SW480 (cell line): ENCODE results near the gene NIN.

Experiments used
- DNase-seq: peaks from one replicate; pipeline ENCODE4 v3.0.0-alpha.2; 2016; ENCODE audit warnings: low spot score

Gene NIN

DNA sequence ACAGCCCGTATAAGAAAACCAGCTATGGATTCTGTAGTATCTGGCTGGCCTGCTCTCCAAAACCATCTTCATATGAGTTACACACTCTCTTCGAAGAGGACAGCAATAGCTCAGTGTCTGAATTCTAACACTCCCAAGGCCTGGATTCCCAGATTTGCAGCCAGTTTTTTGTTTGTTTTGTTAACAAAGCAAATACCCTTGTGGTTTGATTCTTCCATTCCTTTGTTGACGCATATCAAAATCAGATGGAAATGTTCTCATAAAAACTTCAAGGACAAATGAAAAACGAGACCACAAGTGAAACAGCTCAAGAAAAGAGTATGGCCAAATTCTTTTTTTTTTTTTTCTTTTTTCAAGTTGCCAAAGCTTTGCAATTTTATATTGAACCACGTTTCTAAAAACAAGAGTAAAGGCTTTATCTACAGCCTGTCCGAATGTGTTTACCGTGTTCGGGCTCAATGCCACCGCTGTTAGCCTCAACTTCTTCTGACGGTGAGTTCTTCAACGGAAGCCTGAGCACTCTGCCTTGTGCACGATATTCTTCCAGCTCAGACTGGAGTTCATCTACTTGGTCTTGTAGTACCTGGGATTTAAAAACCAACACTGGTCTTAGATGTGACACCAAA is 67.5 kb downstream of the NIN start:
- DNase-seq: no peak

DNA sequence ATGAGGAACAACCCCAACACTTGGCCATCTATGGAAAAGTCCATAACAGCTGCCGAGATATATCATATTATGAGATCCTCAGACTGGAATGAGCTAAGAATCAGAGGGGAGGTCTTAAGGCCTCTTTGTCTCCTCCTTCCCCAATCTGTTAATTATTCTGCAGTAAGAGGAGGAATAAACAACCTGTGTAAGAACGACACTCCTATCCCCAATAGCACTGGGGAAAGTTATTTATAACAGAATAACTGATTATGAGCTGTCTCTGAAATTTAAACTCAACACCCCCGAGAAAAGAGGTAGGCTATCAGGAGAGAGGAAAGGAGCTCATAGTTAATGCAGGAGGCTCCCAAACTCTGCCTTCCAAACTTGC is 68.0 kb downstream of the NIN start:
- DNase-seq: no peak

- DNase-seq: no peak
Observed at GRCh38 chr14:50762001-50762930, 68.7 kb downstream of the NIN start.

- DNase-seq: no peak
Observed at GRCh38 chr14:50759800-50760543, 71.0 kb downstream of the NIN start.

DNA sequence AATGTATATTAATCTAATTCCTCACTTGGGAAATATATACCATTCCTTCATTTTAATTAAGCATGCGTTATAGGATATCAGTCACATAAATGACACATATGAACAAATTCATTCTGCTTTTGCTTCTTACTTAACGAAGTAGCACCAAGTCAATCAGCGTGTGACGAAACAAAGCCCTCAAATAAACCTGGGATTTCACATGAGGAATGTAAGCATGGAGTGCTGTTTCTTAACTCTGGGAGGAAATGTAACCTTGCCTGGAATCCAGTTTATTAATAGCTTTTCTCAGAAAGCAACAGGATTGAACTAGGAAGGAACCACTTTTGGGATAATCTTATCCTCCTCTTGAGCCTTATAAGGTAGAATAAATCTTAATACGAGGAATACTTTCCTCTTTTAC is 72.0 kb downstream of the NIN start:
- no peak for DNase-seq

DNA sequence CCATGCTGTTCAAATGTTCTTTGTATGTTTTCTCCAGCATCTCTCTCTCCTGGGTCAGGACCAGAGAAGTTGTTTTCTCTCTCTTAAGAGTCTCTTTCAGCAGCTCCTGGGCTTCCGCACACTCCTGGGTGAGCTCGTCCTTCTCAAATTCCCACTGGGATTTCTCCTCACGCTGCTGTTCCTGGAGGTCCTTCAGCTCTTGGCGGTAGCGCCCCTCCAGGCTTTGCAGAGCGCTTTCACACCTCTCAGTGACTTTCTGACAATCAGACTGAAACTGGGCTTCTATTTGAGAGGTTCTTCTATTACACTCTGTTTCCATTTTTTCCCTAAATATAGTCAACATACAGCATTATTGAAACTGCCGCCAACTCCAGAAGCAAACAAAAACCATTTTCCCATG is 72.7 kb downstream of the NIN start:
- DNase-seq: no peak

GRCh38 chr14:50757702-50758101 is 73.3 kb downstream of the NIN start:
- no peak for DNase-seq

- no peak for DNase-seq
Observed at GRCh38 chr14:50756300-50756699, 74.7 kb downstream of the NIN start.

DNA sequence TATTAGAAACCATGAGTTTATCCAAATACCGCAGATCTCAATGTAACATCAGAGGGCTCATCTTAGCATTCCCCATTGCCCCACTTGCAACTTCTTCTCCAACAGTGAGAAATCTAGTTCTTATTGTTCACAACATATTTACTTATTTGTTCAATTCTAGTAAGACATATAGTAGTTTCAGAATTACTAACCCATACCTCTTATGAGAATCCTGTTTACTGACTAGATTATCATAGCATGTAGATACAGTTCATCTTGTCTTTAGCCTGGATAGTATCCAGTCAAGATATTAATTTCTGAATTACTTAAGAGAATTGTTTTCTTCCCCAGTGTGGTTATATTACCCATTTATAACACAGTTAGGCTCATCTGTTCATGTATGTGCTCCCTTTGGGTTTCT is 80.6 kb downstream of the NIN start:
- DNase-seq: no peak

DNA sequence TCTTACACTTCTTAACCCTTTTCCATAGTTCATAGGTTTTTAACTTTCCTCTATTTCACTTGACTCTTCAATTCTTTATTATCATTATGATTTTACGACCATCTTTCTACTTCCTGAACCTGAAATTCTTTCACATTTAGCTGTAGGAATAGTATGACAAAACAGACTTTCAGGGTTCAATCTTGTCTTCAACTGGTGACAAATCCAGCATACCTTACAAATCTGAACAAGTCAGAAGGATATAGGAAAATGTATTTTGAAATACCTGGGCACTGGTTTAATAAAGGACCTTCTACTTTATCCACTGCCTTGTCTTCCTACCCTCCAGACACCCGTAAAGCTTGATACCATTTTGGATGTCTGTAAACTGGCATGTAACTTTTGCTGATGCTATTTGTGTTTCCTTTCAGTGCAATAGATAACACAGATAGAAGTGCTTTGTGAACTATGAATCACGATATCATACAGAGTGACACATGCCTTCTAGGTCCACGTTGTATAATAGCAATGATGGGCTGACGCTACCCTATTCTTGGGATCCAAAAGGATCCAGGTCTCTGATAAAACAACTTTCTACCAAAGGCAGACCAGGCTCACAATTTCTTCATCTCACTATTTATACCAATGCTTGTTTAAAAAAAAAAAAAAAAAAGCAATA is 85.4 kb downstream of the NIN start:
- DNase-seq: no peak

DNA sequence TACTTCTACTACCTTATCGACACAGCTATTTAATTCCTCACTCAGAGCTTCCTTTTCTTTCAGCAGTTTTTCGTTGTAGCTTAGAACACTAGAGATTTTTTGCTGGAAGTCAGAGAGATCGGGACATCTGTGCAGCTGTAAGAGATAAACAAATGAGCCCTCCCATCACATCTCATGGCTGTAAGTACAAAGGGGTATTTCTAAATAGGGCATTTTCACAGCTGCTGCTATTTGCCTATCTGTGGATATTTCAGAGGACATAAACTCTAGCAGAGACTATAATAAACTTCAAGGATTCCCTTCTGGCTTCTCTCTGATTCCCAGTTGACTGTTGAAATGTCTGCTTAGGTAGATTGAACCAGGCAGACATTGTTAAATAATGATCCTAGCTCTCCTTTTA is 86.7 kb downstream of the NIN start:
- no peak for DNase-seq

- peak; percentile 9 for DNase-seq
Observed at GRCh38 chr14:50741567-50741966, 89.4 kb downstream of the NIN start.

DNA sequence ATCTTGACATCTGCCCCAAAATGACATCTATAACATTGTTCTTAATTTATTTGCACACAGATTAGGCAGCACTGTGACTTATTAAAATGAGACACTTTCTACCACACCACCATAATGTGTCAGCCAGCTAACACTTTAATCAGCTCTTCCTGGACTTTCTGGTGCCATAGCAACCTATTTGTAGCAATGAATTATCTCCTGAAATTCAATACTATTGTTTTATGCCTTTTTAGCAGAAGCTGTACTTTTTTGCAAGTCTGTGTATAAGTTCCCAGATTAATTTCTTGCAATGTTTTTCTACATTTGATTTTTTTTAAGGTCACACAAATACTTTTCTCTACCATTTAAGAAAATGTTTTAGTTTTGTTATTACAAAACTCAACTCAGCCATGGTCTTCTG is 90.1 kb downstream of the NIN start:
- DNase-seq: no peak

DNA sequence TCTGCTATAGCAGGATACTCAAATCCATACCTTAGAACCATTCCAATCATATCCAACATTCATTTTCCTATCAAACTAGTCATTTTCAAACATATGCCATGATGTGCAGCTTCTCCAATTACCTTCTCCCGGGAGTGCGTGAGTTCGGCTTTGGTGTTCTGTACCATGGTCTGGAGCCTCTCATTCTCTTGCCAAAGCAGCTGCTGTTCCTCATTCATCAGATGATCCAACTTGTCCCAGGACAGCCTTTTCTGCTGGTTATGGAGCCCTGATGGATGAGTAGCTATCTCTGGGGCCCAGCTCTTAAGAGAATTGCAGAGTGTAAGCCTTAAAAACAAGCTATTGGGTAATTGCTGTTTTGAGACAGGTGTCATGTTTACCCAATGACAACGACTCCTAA is 91.8 kb downstream of the NIN start:
- no peak for DNase-seq

DNA sequence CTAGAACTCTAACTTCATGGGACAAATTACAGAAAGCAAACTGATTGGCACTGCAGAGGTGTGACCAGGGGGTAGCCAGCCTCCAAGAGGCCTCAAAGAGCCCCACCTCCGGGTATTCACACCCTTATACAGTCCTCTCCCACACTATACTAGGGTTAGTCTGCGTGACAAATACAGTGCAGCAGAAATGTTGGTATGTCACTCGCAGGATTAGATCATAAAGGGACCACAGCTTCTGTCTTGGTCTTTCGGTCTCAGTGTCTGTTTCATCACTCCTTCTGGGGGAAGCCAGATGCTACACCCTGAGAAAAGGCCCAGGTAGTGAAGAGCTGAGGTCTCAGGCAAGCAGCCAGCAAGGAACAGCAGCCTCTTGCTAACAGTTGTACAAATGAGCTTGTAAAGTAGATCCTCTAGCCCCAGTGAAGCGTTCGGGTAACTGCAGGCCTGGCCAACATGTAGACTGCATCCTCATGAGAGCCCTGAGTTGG is 94.0 kb downstream of the NIN start:
- DNase-seq: no peak

DNA sequence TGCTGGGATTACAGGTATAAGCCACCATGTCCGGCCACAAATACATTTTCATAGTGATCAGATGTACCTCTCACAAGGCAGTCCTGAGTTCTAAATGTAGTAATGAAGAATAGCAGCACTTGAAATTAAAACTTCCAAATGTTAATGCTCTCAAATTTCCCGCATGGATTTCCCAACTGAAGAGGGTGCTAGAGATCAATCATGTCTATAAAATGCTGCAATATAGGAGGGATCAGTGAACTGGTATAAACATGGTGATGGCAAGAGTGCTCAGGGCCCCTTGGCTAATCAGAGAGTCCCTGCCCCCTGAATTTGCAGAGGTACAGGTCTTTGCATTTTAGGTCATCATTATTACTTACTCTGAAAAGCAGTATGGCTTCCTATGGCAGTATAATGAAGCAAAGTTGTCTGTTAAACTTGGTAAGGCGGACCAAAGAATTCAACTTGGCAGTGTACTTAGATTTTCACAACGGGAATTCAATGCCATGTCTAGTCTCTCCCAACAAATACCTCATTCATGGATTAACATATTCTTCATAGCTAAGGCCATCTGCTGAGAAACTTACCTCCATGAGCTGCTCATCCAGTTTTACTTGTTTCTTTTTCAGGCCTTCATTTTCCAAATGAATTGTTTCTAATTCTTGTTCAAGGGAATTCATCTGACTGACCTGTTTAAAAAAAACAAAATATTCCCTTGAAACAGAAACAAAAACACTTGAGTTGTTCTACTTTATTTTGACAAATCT is 95.8 kb downstream of the NIN start:
- no peak for DNase-seq

DNA sequence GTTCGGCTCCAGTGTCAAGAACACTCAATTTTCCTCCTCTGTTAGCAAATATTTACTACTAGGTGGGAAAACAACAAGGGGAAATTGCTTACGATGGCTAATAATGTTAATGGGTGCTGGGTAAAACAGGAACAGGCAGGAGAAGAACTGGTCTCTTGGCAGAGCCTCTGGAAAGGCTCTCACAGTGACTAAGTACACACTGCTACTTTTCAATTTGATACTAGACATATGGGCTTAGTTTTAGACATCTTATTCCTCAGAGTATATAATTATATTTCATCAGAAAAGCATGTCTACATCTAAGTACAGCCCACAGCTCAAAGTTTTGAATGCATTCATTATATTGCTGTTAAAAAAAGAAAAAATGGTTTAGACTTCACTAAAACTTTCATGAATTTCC is 97.5 kb downstream of the NIN start:
- DNase-seq: no peak

- DNase-seq: no peak
Observed at GRCh38 chr14:50728836-50729235, 102.1 kb downstream of the NIN start.

- no peak for DNase-seq
Observed at GRCh38 chr14:50726372-50727107, 104.4 kb downstream of the NIN start.

GRCh38 chr14:50725761-50726160 is 105.2 kb downstream of the NIN start:
- no peak for DNase-seq
